Stimulated activated CD4-positive, alpha-beta T cell treated with anti-CD3 and anti-CD28 coated beads, Interleukin-2, amount 100 ng/mL, for 24 hours (primary cell): ENCODE measurements around the gene FOXB1.

ENCODE experiments used
- DNase-seq, 2 donors: peaks; one replicate each; pipeline ENCODE4 v3.0.0-alpha.2; 2020

FOXB1 gene

DNA sequence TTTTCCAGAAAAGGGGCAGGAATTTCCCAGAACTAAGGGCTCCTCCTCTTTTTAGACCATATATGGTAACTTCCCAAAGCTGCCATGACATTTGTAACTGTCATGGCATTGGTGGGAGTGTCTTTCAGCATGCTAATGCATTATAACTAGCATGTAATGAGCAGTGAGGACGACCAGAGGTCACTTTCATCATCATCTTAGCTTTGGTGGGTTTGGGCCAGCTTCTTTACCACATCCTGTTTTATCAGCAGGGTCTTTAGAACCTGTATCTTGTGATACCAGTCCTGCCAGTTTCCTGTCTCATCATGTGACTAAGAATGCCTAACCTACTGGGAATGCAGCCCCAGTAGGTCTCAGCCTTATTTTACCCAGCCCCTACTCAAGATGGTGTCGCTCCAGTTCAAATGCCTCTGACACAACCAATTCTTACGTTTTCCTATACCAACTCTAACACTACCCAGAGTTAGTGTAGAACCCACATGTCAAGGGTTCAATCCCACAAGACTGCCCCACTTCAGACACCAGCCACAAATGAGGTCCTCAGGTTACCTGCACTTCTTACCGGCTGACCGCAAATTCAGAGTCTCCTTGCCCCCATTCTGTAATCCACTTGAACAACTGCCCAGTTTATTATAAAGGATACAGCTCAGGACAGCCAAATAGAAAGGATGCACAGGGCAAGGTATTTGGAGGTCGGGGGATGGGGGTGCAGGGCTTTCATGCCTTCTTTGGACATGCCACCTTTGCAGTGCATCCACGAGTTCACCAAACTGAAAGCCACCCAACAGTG, 17.7 kb downstream of the FOXB1 start:
- DNase-seq: no peak

DNA sequence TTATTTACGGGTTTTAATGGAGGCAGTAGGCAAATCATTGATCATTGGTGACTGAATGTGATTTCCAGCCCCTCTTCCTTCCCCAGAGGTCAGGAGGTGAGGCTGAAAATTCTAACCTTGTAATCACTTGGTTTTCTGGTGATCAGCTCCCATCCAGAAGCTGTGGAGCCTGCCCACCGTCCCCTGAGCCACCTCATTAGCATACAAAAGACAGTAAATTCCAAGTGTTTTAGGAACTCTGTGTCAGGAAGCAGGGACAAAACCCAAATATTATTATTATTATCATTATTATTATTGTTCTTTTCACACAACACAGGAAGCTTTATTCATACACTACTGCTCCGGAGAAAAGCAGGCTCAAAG, 18.2 kb downstream of the FOXB1 start:
- DNase-seq: no peak

DNA sequence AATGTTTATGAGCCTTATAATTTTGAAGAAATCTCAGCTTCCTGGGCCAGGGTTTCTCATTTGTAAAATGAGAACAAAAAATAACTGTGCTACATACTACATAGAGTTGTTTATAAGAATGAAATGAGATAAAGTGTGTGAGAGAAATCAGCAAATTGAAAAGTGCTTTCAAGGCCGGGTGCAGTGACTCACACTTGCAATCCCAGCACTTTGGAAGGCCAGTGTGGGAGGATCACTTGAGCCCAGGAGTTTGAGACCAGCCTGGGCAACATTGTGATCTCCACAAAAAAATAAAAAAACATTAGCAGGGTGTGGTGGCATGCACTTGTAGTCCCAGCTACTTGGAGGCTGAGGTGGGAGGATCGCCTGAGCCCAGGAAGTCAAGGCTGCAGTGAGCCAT, 22.4 kb downstream of the FOXB1 start:
- DNase-seq: no peak

DNA sequence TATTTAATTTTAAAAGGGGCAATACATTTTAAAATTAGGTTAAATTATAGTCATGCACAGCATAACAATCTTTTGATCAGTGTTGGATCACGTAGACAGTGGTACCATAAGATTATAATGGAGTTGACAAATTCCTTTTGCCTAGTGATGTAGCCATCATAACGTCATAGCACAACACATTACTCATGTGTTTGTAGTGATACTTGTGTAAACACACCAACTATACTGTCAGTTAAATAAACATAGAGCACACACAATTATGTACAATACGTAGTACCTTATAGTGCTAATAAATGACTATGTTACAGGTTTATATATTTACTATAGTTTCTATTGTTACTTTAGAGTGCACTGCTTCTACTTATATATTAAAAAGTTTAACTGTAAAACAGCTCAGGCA, 31.2 kb downstream of the FOXB1 start:
- DNase-seq: no peak

DNA sequence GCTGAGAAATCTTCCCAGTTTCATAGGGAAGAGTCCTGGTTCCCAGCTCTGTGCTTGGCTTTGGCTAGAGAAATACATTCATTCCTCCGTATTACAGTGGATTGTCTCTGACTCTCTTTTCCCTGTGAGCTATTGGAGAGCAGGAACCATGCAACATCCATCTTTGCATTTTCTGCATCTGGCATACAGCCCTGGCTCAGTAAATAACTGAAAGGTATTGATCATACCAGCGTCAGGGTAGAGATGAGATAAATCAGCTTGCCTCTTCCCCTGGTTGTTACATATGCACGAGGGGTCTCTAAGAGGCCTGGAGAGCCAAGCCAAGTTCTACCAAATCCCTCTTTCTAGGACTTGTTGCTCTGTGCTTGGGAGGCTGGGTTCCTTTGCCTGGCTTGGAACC, 35.2 kb downstream of the FOXB1 start:
- no peak for DNase-seq

DNA sequence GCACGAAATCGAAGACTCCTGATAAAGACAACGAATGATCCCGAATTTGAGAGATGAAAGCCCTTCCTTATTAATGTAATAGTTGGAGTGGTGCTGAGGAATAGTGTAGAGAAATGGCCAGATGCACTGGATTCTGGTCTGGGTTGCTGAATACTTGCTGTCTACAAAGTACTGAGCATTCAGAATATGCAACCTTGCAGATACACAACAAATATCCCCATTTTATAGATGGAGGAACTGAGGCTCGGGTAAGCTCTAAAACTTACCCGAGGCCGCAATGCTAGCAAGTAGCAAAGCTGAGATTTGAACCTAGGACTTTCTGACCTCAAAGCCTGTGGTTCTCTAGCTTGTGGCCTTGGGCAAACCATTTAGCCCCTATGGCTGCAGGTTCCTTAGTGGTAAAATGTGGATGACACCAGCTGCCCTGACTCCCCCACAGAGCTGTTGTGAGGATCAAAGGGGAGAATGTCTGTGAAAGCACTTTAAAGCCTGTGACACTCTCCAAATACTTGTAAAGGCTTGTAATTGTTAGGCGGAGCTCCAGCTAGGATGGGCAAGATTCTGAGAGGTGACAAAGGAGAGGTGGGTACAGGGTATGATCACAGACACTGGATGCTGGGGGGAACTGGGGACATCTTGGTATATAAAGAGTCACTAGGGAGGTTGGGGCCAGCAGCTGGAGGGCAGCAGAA, 39.8 kb downstream of the FOXB1 start:
- DNase-seq: no peak

DNA sequence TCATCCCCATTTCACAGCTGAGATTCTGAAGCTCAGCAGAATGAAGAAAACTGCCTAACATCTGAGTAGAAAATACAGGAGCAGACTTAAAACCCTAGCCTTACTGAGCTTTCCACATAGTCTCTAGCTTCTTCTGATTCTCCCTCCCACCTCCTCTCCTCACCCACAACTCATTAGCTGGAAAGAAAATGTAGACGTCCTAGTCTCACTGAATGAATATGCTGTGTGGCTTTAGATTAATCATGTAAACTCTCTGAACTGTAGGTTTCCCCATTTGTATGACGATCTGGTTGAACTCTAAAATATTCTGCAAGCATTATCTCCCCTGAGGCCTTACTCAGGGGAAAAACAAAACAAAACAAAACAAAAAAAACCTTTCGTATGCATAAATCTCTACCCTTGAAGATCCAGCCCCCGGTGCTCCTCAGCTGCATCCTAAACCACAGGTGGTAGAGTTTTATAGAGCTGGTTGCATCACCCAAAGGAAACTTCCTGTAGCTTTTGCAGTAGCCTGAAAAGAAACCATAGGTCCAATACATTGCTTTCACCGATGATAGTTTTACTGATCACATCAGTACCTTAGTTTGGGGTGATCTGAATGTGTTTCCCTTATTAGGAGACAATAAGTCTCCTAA, 40.6 kb downstream of the FOXB1 start:
- DNase-seq: no peak

DNA sequence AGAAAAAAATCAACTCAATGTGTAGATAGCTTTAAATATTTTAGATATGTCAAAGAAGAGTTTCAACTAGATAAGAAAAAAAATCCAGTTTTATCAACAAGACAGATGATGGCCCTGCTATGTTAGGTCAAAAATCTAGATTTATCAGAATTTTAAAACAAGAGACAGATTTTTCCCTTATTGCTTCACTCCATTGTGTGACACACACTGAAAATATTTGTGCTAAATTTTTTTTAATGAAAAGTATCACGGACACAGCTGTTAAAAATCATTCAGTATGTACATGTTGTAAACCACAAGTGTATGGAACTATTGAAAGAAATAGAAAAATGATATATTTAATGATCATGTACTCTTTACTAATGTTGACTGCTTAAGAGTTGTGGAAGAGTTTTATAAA, 43.6 kb downstream of the FOXB1 start:
- DNase-seq: no peak

DNA sequence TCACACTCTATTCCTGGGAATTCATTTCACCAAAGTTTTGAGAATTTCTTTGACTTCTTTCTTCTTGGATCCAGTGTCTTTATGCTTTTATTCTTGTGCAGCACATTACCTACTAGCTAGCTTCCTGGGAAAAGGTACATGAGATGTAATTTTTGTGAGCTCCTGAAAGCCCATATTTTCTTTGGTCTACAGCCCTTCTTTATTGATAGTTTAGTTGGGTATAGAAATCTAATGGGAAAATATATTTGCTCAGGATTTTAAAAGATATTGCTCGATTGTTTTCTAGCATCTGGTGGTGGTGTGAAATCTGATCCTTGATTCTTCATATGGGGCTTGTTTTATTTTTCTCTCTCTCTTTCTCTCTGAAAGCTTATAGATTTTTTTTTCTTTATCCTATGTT, 45.8 kb downstream of the FOXB1 start:
- no peak for DNase-seq

DNA sequence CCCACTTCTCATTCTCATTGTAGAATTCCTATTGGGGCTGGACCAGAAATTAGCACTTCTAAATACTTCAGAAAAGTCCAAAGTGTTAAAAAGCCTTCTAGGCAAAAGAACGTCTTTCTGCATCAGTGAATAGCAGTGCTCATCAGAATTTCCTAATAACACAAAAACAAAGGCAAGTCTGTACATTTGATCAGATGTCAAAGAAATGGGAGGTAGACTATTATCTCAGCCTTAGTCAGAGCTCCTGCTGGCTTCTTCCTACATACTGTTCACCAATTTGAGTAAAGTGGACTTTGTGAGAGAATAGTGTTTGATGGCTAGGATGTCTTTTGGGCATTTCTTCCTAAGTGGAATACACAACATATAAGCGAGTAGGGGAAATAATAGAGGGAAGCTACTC, 48.7 kb downstream of the FOXB1 start:
- no peak for DNase-seq

DNA sequence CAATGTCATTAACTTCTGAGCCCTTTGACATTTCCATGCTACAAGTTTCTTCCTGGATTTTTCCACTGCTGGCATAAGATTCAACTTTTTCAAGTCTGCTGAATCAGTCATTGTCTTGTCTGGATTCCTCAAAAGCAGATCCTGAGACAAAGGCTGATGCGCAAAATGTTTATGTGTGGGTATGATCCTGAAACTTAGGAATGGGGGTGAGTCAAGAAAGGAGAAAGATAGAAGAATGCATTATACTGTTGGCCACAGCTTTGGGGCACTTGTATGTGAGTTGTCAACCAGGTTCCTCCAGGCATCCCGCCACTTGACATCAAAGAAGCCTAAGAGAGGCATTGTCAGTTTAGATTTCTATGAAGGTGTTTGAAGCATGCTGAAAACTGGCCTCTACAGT, 50.4 kb downstream of the FOXB1 start:
- DNase-seq: no peak
